Fibroblast of mammary gland (primary cell): ENCODE data around the gene MUC5AC.
"Not testable (repeated sequence)": the region's sequence is repeated elsewhere in the genome, so short reads cannot be mapped to it uniquely, and the experiment has no call there.

Experiments
- DNase-seq: peaks from one replicate; pipeline ENCODE4 v3.0.0-alpha.2; 2010; ENCODE audit warnings: low read depth
- H3K4me3 ChIP-seq: 2 replicates; pipeline ENCODE4 v1.5.1; 2011; ENCODE audit warnings: low read depth, mild to moderate bottlenecking, low read length, moderate library complexity; ENCODE audit not compliant: control insufficient read depth
- TF ChIP-seq, protein P1 (sequence below): conservative IDR thresholded peaks from 2 replicates; pipeline ENCODE4 v1.5.1; 2011; ENCODE audit warnings: low read depth, low read length, inconsistent platforms; ENCODE audit not compliant: control insufficient read depth, insufficient read depth

The MUC5AC gene

GRCh38 chr11:1240771-1241170 lies 83.0 kb downstream of the MUC5AC start:
- no peak for DNase-seq
- H3K4me3 ChIP-seq, result no peak overlapping the region
- TF ChIP-seq, protein P1, sequence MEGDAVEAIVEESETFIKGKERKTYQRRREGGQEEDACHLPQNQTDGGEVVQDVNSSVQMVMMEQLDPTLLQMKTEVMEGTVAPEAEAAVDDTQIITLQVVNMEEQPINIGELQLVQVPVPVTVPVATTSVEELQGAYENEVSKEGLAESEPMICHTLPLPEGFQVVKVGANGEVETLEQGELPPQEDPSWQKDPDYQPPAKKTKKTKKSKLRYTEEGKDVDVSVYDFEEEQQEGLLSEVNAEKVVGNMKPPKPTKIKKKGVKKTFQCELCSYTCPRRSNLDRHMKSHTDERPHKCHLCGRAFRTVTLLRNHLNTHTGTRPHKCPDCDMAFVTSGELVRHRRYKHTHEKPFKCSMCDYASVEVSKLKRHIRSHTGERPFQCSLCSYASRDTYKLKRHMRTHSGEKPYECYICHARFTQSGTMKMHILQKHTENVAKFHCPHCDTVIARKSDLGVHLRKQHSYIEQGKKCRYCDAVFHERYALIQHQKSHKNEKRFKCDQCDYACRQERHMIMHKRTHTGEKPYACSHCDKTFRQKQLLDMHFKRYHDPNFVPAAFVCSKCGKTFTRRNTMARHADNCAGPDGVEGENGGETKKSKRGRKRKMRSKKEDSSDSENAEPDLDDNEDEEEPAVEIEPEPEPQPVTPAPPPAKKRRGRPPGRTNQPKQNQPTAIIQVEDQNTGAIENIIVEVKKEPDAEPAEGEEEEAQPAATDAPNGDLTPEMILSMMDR, result no peak

- DNase-seq, result no peak
- TF ChIP-seq, protein P1, result no peak
- no peak overlapping the region for H3K4me3 ChIP-seq
These were observed 84.0 kb downstream of the MUC5AC start for GRCh38 chr11:1241706-1242105.

- TF ChIP-seq, protein P1, result no peak
- no peak for DNase-seq
- H3K4me3 ChIP-seq, result no peak overlapping the region
These were observed 84.5 kb downstream of the MUC5AC start for GRCh38 chr11:1242289-1242688.

- not testable (repeated sequence) for DNase-seq, H3K4me3 ChIP-seq
These were observed 85.0 kb downstream of the MUC5AC start for GRCh38 chr11:1242751-1243150.

DNA sequence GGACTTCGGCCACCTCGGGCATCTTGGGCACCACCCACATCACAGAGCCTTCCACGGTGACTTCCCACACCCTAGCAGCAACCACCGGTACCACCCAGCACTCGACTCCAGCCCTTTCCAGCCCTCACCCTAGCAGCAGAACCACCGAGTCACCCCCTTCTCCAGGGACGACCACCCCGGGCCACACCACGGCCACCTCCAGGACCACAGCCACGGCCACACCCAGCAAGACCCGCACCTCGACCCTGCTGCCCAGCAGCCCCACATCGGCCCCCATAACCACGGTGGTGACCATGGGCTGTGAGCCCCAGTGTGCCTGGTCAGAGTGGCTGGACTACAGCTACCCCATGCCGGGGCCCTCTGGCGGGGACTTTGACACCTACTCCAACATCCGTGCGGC lies 85.8 kb downstream of the MUC5AC start:
- H3K4me3 ChIP-seq, DNase-seq: not testable (repeated sequence)

DNA sequence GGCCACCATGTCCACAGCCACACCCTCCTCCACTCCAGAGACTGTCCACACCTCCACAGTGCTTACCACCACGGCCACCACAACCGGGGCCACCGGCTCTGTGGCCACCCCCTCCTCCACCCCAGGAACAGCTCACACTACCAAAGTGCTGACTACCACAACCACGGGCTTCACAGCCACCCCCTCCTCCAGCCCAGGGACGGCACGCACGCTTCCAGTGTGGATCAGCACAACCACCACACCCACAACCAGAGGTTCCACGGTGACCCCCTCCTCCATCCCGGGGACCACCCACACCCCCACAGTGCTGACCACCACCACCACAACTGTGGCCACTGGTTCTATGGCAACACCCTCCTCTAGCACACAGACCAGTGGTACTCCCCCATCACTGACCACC lies 86.8 kb downstream of the MUC5AC start:
- DNase-seq, H3K4me3 ChIP-seq: not testable (repeated sequence)

- DNase-seq, result not testable (repeated sequence)
These were observed 88.0 kb downstream of the MUC5AC start for GRCh38 chr11:1245717-1246116.

DNA sequence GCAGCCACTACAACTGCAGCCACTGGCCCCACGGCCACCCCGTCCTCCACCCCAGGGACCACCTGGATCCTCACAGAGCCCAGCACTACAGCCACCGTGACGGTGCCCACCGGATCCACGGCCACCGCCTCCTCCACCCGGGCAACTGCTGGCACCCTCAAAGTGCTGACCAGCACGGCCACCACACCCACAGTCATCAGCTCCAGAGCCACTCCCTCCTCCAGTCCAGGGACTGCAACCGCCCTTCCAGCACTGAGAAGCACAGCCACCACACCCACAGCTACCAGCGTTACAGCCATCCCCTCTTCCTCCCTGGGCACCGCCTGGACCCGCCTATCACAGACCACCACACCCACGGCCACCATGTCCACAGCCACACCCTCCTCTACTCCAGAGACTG lies 88.5 kb downstream of the MUC5AC start:
- H3K4me3 ChIP-seq, DNase-seq: not testable (repeated sequence)

More at GRCh38 chr11:1245717-1246116, 88.0 kb downstream of the MUC5AC start:
- H3K4me3 ChIP-seq, result not testable (repeated sequence)

DNA sequence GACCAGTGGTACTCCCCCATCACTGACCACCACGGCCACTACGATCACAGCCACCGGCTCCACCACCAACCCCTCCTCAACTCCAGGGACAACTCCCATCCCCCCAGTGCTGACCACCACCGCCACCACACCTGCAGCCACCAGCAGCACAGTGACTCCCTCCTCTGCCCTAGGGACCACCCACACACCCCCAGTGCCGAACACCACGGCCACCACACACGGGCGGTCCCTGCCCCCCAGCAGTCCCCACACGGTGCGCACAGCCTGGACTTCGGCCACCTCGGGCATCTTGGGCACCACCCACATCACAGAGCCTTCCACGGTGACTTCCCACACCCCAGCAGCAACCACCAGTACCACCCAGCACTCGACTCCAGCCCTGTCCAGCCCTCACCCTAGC lies 89.3 kb downstream of the MUC5AC start:
- DNase-seq, H3K4me3 ChIP-seq: not testable (repeated sequence)

DNA sequence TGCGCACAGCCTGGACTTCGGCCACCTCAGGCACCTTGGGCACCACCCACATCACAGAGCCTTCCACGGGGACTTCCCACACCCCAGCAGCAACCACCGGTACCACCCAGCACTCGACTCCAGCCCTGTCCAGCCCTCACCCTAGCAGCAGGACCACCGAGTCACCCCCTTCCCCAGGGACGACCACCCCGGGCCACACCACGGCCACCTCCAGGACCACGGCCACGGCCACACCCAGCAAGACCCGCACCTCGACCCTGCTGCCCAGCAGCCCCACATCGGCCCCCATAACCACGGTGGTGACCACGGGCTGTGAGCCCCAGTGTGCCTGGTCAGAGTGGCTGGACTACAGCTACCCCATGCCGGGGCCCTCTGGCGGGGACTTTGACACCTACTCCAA lies 91.2 kb downstream of the MUC5AC start:
- not testable (repeated sequence) for H3K4me3 ChIP-seq, DNase-seq

- not testable (repeated sequence) for H3K4me3 ChIP-seq, DNase-seq
These were observed 92.7 kb downstream of the MUC5AC start for GRCh38 chr11:1250411-1250810.
